Pancreas (tissue), 10 donors: ENCODE data around the gene CCDC15. TPM values are rescaled to one million over a fixed set of nuclear protein-coding genes. Genes with fewer than 3 reads are reported as not detected.
A peak's percentile ranks its signal among the peaks of the same experiment; 100 is the strongest.
"Not testable (repeated sequence)": the region's sequence is repeated elsewhere in the genome, so short reads cannot be mapped to it uniquely, and the experiment has no call there.

Experiments
- ATAC-seq, 4 donors: fragments of 200-7000 bp; cut with Tn5 transposase; one replicate each; pipeline versions ENCODE4 v1.8.0 to v1.9.1; 2020; ENCODE audit warnings: mild to moderate bottlenecking in 4 of 4, moderate library complexity in 4 of 4
- DNase-seq, 6 donors: peaks; one replicate each; pipeline ENCODE4 v3.0.0-alpha.2; 2020
- FAIRE-seq: peaks from 2 replicates; lab custom pipeline; 2012; peaks lifted over from hg19 to GRCh38; lab: Jason Lieb, UNC
- H3K27ac ChIP-seq, 4 donors: fragments of 200-600 bp; sonication (generic); 1 replicate in 3 of 4; 2 replicates in 1 of 4; pipeline versions ENCODE4 v1.5.0 to v1.8.0; 2020
- H3K27me3 ChIP-seq, 4 donors: fragments of 200-600 bp; one replicate each; pipeline ENCODE4 v1.8.0; 2021
- H3K36me3 ChIP-seq, 3 donors: fragments of 200-600 bp; sonication (generic) in 1 of 3; one replicate each; pipeline versions ENCODE4 v1.5.0 to v1.8.0; 2020 to 2021
- H3K4me1 ChIP-seq, 3 donors: fragments of 200-600 bp; one replicate each; pipeline ENCODE4 v1.8.0; 2021
- H3K4me3 ChIP-seq, 4 donors: fragments of 200-600 bp; sonication (generic) in 2 of 4; one replicate each; pipeline versions ENCODE4 v1.5.0 to v1.8.0; 2020 to 2021
- H3K9me3 ChIP-seq, 4 donors: fragments of 200-600 bp; one replicate each; pipeline ENCODE4 v1.8.0; 2021
- WGBS, 2 donors: extraction: QIAGEN DNeasy Blood & Tissue Kit; methylation state at CpG; one replicate each; pipeline ENCODE4 v1.1.7; 2013; 5-methylcytosine and 5-hydroxymethylcytosine counted together
- intact Hi-C, 3 donors: fragments of 100-400 bp; cut with DNase I; formaldehyde crosslinking; loops; one replicate each; pipeline versions ENCODE4 v1.11.1 to v1.14.2; 2022
- polyA plus RNA-seq, 2 donors: library from polyadenylated mRNA; stranded (reverse); fragments of 200-250 nt; gene quantifications; one replicate each; pipeline ENCODE4 v1.2.3, GENCODE V29; 2013
- total RNA-seq, 6 donors: library from RNA; stranded (reverse); fragmentation: NEBNext Ultra II Directional in 4 of 6; extraction: Animal tissue kit (Norgen Biotek cat#: 25700) in 4 of 6; gene quantifications; one replicate each; pipeline versions ENCODE4 v1.2.1 to v1.2.4, GENCODE V29; 2021 to 2023
- TF ChIP-seq, protein P1 (sequence below), 4 donors: fragments of 200-600 bp; sonication (generic) in 3 of 4; IDR thresholded peaks; one replicate each; pipeline versions ENCODE4 v1.5.0 to v1.8.0; 2021; ENCODE audit warnings: antibody characterized with exemption in 4 of 4
- donor health status: healthy with polysubstance abuse.
- donor health status: DM: no; HTN: no; CAD: no; lungs with moderate emphysema.
- donor health status: DM: no; HTN: no; CAD: no.
- donor health status: control.
- donor health status: control.
- donor health status: Bipolar disorder and iron deficiency.
- donor health status: DM: yes; HTN: yes; CAD: no.
- donor health status: DM: no; HTN: no; CAD: no.
- donor health status: DM: no; HTN: no; CAD: no.
- donor health status: DM: yes; HTN: yes; CAD: no.

The CCDC15 gene
- total and polyA plus RNA-seq, 8 donors: 0.23 to 1.4 (median 0.73) TPM

DNA sequence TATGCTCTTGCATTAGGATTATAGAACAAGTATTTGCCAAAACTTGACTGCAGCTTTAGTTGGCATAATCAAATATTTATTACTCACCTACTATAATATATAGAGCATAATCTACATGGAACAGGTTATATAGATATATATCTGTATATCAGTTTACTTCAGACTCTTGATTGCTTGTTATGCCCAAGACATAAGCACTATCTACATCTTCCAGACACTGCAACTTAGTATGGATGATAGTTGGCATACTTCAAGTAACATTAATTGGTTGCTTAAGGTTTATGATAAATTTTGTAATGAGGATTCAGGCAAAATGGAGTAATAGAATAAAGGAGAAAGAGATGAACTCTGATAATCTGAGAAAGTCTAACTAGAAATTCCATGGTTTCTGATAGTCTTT, 1.0 kb downstream of the CCDC15 start:
- TF ChIP-seq, protein P1, sequence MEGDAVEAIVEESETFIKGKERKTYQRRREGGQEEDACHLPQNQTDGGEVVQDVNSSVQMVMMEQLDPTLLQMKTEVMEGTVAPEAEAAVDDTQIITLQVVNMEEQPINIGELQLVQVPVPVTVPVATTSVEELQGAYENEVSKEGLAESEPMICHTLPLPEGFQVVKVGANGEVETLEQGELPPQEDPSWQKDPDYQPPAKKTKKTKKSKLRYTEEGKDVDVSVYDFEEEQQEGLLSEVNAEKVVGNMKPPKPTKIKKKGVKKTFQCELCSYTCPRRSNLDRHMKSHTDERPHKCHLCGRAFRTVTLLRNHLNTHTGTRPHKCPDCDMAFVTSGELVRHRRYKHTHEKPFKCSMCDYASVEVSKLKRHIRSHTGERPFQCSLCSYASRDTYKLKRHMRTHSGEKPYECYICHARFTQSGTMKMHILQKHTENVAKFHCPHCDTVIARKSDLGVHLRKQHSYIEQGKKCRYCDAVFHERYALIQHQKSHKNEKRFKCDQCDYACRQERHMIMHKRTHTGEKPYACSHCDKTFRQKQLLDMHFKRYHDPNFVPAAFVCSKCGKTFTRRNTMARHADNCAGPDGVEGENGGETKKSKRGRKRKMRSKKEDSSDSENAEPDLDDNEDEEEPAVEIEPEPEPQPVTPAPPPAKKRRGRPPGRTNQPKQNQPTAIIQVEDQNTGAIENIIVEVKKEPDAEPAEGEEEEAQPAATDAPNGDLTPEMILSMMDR (IDR thresholded peaks at IDR 0.05): no peak
- intact Hi-C loops: loop anchor here in 1 of 3 donors (10.0 kb wide), 1 partner anchor 390 kb away; no protein-coding TSS in a partner anchor
- no peaks in the 10 kb centered on the region for H3K27me3 ChIP-seq
- no peak for FAIRE-seq
- H3K9me3 ChIP-seq: no peaks in the 10 kb centered on the region
- no peak for DNase-seq
- H3K27ac ChIP-seq: no peak overlapping the region
- H3K4me3 ChIP-seq: no peak overlapping the region
- no peaks in the 10 kb centered on the region for H3K4me1 ChIP-seq
- ATAC-seq: no peak
- no peaks in the 10 kb centered on the region for H3K36me3 ChIP-seq

DNA sequence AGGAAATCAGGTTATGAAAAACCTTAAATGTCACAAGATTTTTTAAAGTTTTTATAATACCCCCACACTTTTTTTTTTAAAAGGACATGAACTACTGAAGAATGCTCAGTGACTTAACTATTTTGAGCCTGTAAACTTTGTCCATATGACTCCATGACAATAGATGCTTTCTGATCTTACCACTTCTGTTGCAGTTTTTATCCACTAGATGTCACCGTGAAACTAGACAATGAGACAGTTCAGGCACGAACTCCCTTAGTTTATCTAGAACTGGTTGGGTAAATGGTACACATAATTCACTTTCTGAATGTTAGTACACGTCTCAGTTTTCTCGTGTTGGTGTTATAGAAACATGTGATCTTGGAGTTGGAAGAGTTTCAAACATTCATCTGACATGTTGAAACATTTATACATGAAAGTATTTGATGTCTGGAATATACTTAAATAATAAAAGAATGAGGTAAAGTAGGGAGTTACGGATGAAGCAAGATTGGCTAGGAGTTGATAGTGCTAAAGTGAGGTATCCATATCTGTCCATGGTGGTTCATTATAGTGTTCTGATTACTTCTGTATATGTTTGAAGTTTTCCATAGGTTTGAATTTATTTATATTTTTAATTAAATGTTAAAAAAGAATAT, 8.1 kb downstream of the CCDC15 start:
- intact Hi-C loops: loop anchor here in 1 of 3 donors (10.0 kb wide), 1 partner anchor 183 kb away; no protein-coding TSS in a partner anchor
- Histone ChIP-seq H3K4me1 (no peaks in the 10 kb centered on the region), H3K27ac (no peak overlapping the region), H3K27me3 (no peaks in the 10 kb centered on the region), H3K4me3 (no peak overlapping the region), H3K9me3 (no peaks in the 10 kb centered on the region), H3K36me3 (no peaks in the 10 kb centered on the region)
- WGBS, 2 donors: 19 to 21% methylated on average over 5 of the region's 5 CpGs
- TF ChIP-seq, protein P1 (IDR thresholded peaks at IDR 0.05): peak; percentile 19 to 55 (median 46)
- peak; percentile 73 to 94 (median 92) for ATAC-seq
- FAIRE-seq: peak; percentile 97
- no peak for DNase-seq

DNA sequence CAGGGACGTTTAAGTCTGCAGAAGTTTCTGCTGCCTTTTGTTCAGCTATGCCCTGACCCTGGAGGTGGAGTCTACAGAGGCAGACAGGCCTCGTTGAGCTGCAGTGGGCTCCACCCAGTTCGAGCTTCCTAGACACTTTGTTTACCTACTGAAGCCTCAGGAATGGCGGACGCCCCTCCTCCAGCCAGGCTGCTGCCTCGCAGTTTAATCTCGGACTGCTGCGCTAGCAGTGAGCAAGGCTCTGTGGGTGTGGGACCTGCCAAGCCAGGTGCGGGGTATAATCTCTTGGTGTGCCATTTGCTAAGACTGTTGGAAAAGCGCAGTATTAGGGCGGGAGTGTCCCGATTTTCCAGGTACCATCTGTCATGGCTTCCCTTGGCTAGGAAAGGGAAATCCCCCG, 14.2 kb downstream of the CCDC15 start:
- not testable (repeated sequence) for H3K4me3 ChIP-seq, ATAC-seq, H3K4me1 ChIP-seq, H3K36me3 ChIP-seq, H3K9me3 ChIP-seq, H3K27me3 ChIP-seq, FAIRE-seq, H3K27ac ChIP-seq
- intact Hi-C loops: loop anchor here in 2 of 3 donors (5.0 to 10.0 kb wide), 2 partner anchors 174 to 177 kb away; no protein-coding TSS in a partner anchor
- DNase-seq: peak in 1 of 6 donors; percentile 14
- WGBS, 2 donors: 83 to 87% methylated on average over 13 of the region's 13 CpGs

DNA sequence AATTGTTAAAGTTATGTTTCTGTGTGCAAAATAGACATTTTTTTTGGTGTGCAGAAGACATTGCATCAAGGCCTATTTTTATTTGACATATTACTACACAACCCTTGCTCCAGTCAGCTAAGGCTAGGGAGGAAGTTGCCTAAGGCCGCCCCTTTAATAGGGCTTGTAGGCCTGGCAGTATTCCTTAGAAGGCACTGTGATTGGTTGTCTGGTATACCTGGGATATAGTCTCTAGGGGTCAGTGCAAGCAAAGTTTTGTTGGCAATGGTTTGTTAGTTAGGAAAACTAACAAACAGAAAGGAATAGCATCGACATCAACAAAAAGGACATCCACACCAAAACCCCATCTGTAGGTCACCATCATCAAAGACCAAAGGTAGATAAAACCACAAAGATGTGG, 16.9 kb downstream of the CCDC15 start:
- no peak for FAIRE-seq
- H3K27me3 ChIP-seq: no peaks in the 10 kb centered on the region
- ATAC-seq: peak in 1 of 4 donors; percentile 65
- H3K27ac ChIP-seq: no peak overlapping the region
- TF ChIP-seq, protein P1 (IDR thresholded peaks at IDR 0.05): no peak
- H3K9me3 ChIP-seq: no peaks in the 10 kb centered on the region
- 80 to 85% methylated on average over 2 of the region's 2 CpGs for WGBS, 2 donors
- H3K36me3 ChIP-seq: no peaks in the 10 kb centered on the region
- H3K4me1 ChIP-seq: no peaks in the 10 kb centered on the region
- no peak overlapping the region for H3K4me3 ChIP-seq
- intact Hi-C loops: no loop called here
- DNase-seq: no peak

DNA sequence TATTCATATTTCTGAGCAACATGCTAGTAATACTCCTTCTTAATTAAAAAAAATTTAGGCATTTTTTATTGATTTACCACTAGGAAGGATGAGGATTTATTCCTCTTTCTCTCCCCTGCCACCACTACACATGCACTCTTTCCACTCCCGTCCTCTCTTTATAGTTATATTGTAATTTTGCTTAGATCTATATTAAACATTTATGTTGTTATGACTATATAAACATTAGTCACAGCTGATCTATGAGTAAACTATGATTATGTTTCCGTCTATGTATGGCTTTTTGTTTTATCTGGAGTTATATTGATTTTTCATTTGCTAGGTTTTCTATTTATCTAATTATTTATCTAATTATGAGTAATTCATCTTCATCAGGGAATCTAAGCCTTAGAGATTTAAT, 17.8 kb downstream of the CCDC15 start:
- H3K9me3 ChIP-seq: no peaks in the 10 kb centered on the region
- intact Hi-C loops: no loop called here
- H3K27ac ChIP-seq: no peak overlapping the region
- FAIRE-seq (peak; percentile 23), DNase-seq (no peak), ATAC-seq (no peak)
- no peaks in the 10 kb centered on the region for H3K4me1 ChIP-seq
- H3K36me3 ChIP-seq: no peaks in the 10 kb centered on the region
- TF ChIP-seq, protein P1 (IDR thresholded peaks at IDR 0.05): no peak
- WGBS, 2 donors: 71 to 82% methylated on average over 2 of the region's 2 CpGs
- H3K4me3 ChIP-seq: no peak overlapping the region
- H3K27me3 ChIP-seq: no peaks in the 10 kb centered on the region
